T follicular helper cell (primary cell): ENCODE results near the gene HTR3B.
"Not testable (repeated sequence)": the region's sequence is repeated elsewhere in the genome, so short reads cannot be mapped to it uniquely, and the experiment has no call there.

ENCODE experiments used
- DNase-seq: peaks from one replicate; pipeline ENCODE4 v3.0.0-alpha.2; 2020; ENCODE audit warnings: low read depth
- total RNA-seq, 2 experiments: gene quantifications; one replicate each; lab custom pipeline; 2026; lab: John Stamatoyannopoulos, UW

The HTR3B gene, protein sequence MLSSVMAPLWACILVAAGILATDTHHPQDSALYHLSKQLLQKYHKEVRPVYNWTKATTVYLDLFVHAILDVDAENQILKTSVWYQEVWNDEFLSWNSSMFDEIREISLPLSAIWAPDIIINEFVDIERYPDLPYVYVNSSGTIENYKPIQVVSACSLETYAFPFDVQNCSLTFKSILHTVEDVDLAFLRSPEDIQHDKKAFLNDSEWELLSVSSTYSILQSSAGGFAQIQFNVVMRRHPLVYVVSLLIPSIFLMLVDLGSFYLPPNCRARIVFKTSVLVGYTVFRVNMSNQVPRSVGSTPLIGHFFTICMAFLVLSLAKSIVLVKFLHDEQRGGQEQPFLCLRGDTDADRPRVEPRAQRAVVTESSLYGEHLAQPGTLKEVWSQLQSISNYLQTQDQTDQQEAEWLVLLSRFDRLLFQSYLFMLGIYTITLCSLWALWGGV
- 0 reads per million in 2 experiments for total RNA-seq

GRCh38 chr11:113904379-113905101 is at the start of gene HTR3B:
HTR3B (plus strand) TSS chr11:113904796; CDS start chr11:113904934, 138 bp downstream.
- no peak for DNase-seq

GRCh38 chr11:113855803-113856202 is 48.8 kb upstream of the HTR3B start:
- DNase-seq: no peak

GRCh38 chr11:113856966-113857759 is 47.4 kb upstream of the HTR3B start:
- DNase-seq: no peak

GRCh38 chr11:113859665-113860064 is 44.9 kb upstream of the HTR3B start:
- no peak for DNase-seq

GRCh38 chr11:113862435-113862834 is 42.2 kb upstream of the HTR3B start:
- DNase-seq: no peak

DNA sequence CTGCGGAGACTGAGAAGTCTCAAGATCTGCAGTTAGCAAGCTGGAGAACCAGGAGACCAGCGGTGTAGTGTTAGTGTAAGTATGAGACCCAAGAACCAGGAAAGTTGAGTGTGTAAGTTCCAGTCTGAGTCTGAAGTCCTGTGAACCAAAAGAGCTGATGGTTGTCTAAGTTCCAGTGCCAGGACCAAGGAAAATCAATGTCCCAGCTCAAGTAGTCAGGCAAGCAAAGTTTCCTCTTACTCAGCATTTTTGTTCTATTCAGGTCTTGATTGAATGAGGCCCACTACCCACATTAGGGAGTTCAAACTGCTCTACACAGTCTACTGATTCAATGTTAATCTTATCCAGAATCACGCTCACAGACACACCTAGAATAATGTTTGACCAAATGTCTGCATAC is 40.2 kb upstream of the HTR3B start:
- no peak for DNase-seq

GRCh38 chr11:113865873-113866272 is 38.7 kb upstream of the HTR3B start:
- no peak for DNase-seq

DNA sequence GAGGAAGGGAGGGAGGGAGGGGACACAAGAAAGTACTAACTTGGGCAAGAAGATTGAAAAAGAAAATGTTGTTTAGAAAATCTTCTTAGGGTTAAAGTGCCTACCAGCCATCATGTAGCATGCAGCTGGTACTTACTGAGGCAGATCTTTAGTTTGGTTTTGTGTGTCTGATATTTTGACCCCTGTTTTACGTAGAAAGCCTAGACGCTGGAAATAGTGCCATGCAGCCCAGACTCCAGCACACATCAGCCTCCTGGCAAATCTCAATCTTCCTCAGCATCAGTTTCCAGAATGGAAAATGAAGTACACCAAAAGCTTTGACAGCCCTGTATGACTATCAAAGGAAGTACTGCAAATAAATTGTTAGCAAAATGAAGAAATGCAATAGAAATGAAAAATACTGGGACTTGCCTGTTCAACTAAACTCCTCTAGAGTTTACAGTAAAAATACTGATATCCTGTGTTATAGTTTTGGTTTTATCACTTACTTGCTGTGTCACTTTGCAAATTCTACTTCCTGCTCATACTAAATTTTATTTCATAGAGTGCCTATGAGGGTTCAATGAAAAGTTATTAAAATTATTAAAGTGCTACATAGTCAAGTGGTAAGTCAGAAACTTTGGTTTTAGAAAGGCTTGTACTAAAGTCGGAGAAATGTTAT is 36.6 kb upstream of the HTR3B start:
- DNase-seq: no peak

GRCh38 chr11:113871336-113871735 is 33.3 kb upstream of the HTR3B start:
- DNase-seq: no peak

GRCh38 chr11:113873236-113873626 is 31.4 kb upstream of the HTR3B start:
- DNase-seq: no peak

- DNase-seq: no peak
Measured at GRCh38 chr11:113874096-113874495, 30.5 kb upstream of the HTR3B start.

DNA sequence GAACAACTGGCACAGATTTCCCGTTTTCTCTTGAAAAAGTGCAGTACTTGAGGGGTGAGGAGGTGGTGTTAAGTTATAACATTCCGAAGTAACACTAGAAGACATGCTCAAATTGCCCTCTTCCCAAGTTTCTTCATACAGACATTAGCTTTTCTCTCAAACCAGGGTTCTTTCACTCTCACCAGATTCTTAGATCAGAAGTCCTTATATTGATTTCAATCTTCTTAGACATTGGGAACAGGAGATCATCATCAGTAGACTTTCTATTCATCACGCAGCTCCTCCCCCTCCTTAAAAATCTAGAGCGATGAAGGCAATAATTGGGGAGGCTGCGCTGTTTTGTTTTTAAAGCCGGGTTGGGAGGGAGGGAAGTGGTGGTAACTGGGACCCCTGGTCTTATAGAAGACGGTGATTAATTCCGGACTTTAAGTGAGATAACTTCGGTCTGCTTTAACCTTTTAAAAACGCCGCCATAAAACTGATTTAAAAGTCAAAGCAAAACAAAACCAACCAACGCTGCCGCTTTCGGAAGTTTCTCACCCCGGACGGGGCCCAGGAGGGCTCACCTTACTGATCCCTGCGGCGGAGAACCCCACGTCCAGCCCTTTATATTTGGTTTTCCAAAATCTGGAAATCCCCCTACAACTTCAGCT is 29.9 kb upstream of the HTR3B start:
- no peak for DNase-seq

- peak; percentile 62 for DNase-seq
Measured at GRCh38 chr11:113875234-113876073, 29.1 kb upstream of the HTR3B start, which contains the start of gene USP28. USP28 (minus strand) TSS chr11:113875572; CDS start chr11:113875501, 71 bp downstream.

DNA sequence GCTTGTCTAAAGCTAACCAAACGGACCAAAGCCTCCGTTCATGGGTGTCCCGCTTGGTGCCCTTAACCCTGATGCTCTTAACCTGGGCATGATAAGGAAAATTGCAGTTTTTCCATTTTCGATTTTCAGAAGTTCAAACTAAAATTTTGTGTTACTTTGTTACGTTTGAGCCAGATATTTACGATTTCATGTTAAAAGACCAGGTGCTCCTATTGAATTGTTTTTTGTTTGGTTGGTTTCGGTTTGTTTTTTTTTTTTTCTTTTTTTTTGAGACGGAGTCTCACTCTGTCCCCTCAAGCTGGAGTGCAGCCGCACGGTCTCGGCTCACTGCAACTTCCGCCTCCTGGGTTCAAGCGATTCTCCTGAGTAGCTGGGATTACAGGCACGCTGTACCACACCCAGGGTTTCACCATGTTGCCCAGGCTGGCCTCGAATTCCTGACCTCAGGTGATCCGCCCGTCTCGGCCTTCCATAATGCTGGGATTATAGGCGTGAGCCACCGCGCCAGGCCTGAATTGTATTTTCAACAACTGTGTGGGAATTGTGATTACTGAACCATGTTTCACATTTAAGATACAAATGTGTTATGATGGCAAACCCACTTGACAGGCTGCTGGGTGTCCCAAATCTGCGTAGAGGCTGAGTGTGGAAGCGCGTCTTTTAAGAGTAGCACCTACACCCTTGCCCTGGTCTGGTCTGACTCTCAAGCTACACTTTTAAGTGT is 28.4 kb upstream of the HTR3B start:
- no peak for DNase-seq

GRCh38 chr11:113876798-113877669 is 27.6 kb upstream of the HTR3B start:
- no peak for DNase-seq

DNA sequence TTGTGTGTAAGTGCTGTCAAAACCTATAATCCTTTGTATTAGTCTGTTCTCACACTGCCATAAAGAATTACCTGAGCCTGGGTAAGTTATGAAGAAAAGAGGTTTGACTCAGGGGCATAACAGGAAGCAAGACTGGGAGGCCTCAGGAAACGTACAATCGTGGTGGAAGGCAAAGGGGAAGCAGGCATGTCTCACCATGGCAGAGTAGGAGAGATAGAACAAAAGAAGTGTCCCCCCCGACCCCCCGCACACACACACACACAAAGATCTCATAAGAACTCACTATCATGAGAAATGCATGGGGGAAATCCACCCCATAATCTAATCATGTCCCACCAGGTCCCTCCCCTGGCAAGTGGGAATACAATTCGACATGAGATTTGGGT is 26.9 kb upstream of the HTR3B start:
- DNase-seq: no peak

DNA sequence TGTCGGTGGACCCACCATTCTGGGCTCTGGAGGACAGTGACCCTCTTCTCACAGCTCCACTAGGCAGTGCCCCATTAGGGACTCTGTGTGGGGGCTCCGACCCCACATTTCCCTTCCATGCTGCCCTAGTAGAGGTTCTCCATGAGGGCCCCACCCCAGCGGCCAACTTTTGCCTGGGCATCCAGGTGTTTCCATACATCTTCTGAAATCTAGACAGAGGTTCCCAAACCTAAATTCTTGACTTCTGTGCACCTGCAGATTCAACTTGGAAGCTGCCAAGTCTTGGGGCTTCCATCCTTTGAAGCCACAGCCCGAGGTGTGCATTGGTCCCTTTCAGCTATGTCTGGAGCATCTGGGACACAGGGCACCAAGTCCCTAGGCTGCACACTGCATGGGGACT is 25.1 kb upstream of the HTR3B start:
- DNase-seq: not testable (repeated sequence)

DNA sequence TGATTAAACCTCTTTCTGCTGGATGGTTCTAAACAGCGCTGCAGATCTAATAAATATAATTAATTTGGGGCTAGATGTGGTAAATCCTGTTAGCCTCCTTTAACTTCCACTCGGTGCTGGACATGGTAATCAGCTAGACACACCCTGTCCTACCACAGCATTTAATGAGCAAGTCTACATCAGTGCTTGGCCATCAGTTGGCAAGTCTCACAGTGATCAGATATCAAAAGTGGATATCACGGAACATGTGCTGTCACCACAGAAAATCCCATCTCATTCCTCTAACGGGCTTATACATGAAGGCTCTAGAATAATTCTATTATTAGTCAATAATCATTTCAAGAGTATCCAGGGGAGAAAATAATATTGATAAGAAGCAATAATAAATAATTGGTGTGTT is 23.6 kb upstream of the HTR3B start:
- DNase-seq: no peak

DNA sequence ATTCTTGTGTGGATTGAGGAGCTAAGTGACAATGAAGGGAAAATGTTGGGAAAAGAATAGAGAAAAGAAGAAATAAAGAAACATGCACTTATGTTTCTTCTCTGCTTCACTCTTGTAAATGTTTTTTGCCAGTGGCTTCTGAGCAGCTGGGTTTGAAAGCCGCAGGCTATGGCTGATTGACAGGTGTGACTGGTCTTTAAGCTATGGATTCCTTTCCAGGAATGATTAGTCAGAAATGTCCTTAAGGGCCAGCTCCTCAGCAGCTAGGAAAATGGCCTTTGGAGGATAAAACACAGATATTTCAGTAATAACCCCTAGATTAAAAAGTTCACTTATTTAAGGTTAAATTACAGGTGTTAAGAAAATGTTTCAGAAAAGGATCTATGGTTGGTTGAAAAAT is 22.7 kb upstream of the HTR3B start:
- DNase-seq: no peak
